B cell (primary cell): ENCODE measurements around the gene RIT2. TPM values are rescaled to one million over a fixed set of nuclear protein-coding genes. Genes with fewer than 3 reads are reported as not detected.

Experiments
- ATAC-seq: fragments of 200-7000 bp; cut with Tn5 transposase; one replicate; pipeline ENCODE4 v1.10.0; 2021; ENCODE audit warnings: low read depth, mild to moderate bottlenecking, moderate number of reproducible peaks, moderate library complexity
- CTCF ChIA-PET: fragments of 350-600 bp; sonication (Branson Sonifier 250); formaldehyde crosslinking; loops from one replicate; lab custom pipeline; 2021; ENCODE audit warnings: antibody characterized with exemption, inconsistent platforms; lab: Charles Lee
- POLR2A ChIA-PET: fragments of 350-600 bp; sonication (Branson Sonifier 250); formaldehyde crosslinking; loops from one replicate; lab custom pipeline; 2021; ENCODE audit warnings: antibody characterized with exemption; lab: Charles Lee
- DNase-seq: peaks from one replicate; pipeline ENCODE4 v3.0.0; 2013
- H2AFZ ChIP-seq: 2 replicates; pipeline ENCODE4 v1.6.1; 2012; ENCODE audit warnings: mild to moderate bottlenecking, low read depth, low read length; ENCODE audit not compliant: insufficient read depth, poor library complexity, severe bottlenecking
- H3K27ac ChIP-seq, 2 donors: 1 replicate in 1 of 2; 2 replicates in 1 of 2; pipeline ENCODE4 v1.5.1; 2012 to 2013; ENCODE audit warnings: low read length in 2 of 2, mild to moderate bottlenecking in 2 of 2, moderate library complexity in 1 of 2
- H3K27me3 ChIP-seq, 4 experiments: fragments of 200-600 bp in 1 of 4; sonication (generic) in 1 of 4; replicated peaks in 1 of 4; 1 replicate in 2 of 4; 2 replicates in 2 of 4; pipeline versions ENCODE4 v1.6.1 to v1.7.0; 2013 to 2016; ENCODE audit warnings: low read length in 3 of 4, mild to moderate bottlenecking in 2 of 4, mixed read lengths in 1 of 4, moderate library complexity in 1 of 4; ENCODE audit not compliant: insufficient read depth in 4 of 4, control insufficient read depth in 3 of 4; ENCODE audit errors: control extremely low read depth in 1 of 4
- H3K36me3 ChIP-seq, 2 experiments: replicated peaks in 1 of 2; 1 replicate in 1 of 2; 2 replicates in 1 of 2; pipeline versions ENCODE4 v1.6.1 to v1.7.1; 2013; ENCODE audit warnings: low read length in 1 of 2; ENCODE audit not compliant: insufficient read depth in 2 of 2, control insufficient read depth in 1 of 2; ENCODE audit errors: control extremely low read depth in 1 of 2, extremely low read depth in 1 of 2
- H3K4me1 ChIP-seq, 2 donors: fragments of 200-600 bp in 1 of 2; sonication (generic) in 1 of 2; 1 replicate in 1 of 2; 2 replicates in 1 of 2; pipeline versions ENCODE4 v1.5.1 to v1.6.1; 2013 to 2017; ENCODE audit warnings: low read length in 2 of 2; ENCODE audit not compliant: control insufficient read depth in 2 of 2, insufficient read depth in 2 of 2
- H3K4me2 ChIP-seq: replicated peaks from 2 replicates; pipeline ENCODE3; 2012; ENCODE audit warnings: mild to moderate bottlenecking, low read depth, low read length; ENCODE audit not compliant: poor library complexity, severe bottlenecking
- H3K4me3 ChIP-seq, 5 experiments: fragments of 200-600 bp in 1 of 5; sonication (generic) in 1 of 5; 1 replicate in 3 of 5; 2 replicates in 2 of 5; pipeline versions ENCODE4 v1.5.1 to v1.7.0; 2011 to 2016; ENCODE audit warnings: low read length in 4 of 5, mild to moderate bottlenecking in 4 of 5, low read depth in 2 of 5, control low read depth in 1 of 5, moderate library complexity in 1 of 5; ENCODE audit not compliant: insufficient read depth in 1 of 5; ENCODE audit errors: control extremely low read depth in 1 of 5, extremely low read depth in 1 of 5
- H3K79me2 ChIP-seq: fragments of 200-600 bp; sonication (generic); one replicate; pipeline ENCODE4 v1.6.0; 2016; ENCODE audit warnings: low read length; ENCODE audit not compliant: control insufficient read depth, insufficient read depth
- H3K9ac ChIP-seq: fragments of 200-600 bp; sonication (generic); 2 replicates; pipeline ENCODE4 v1.6.1; 2017; ENCODE audit warnings: mild to moderate bottlenecking, low read length, moderate library complexity
- H3K9me3 ChIP-seq, 3 donors: one replicate each; pipeline versions ENCODE4 v1.6.1 to v1.7.1; 2013; ENCODE audit warnings: low read length in 2 of 3; ENCODE audit not compliant: control insufficient read depth in 2 of 3, insufficient read depth in 1 of 3; ENCODE audit errors: control extremely low read depth in 1 of 3
- H4K20me1 ChIP-seq: 2 replicates; pipeline ENCODE4 v1.6.0; 2012; ENCODE audit warnings: mild to moderate bottlenecking, low read length; ENCODE audit not compliant: insufficient read depth, control insufficient read depth, poor library complexity, severe bottlenecking
- H3K27ac Mint-ChIP-seq: one replicate; pipeline ENCODE4 v1.8.0; 2021; ENCODE audit warnings: mixed read lengths
- H3K27me3 Mint-ChIP-seq: one replicate; pipeline ENCODE4 v1.8.0; 2021; ENCODE audit warnings: mixed read lengths
- H3K4me1 Mint-ChIP-seq: one replicate; pipeline ENCODE4 v1.8.0; 2021; ENCODE audit warnings: mixed read lengths
- H3K4me3 Mint-ChIP-seq: one replicate; pipeline ENCODE4 v1.8.0; 2021; ENCODE audit warnings: mixed read lengths
- H3K9me3 Mint-ChIP-seq: one replicate; pipeline ENCODE4 v1.8.0; 2022; ENCODE audit warnings: mixed read lengths; ENCODE audit not compliant: insufficient read depth
- EZH2 ChIP-seq: IDR thresholded peaks from 2 replicates; pipeline ENCODE4 v1.6.1; 2012; ENCODE audit warnings: borderline replicate concordance, low read depth, mild to moderate bottlenecking, moderate library complexity, low read length; ENCODE audit not compliant: insufficient read depth, poor library complexity, severe bottlenecking
- WGBS: methylation state at CpG from one replicate; pipeline ENCODE4 v1.1.5; 2013; ENCODE audit warnings: missing lambda C conversion rate; ENCODE audit not compliant: insufficient coverage; 5-methylcytosine and 5-hydroxymethylcytosine counted together
- intact Hi-C: fragments of 100-400 bp; cut with micrococcal nuclease; formaldehyde crosslinking; loops from one replicate; pipeline ENCODE4 v1.10.0; 2022
- polyA plus RNA-seq: library from polyadenylated mRNA; depleted of rRNA; stranded (reverse); fragments of >200 nt; gene quantifications from 2 replicates; pipeline ENCODE4 v1.2.3, GENCODE V29; 2012
- total RNA-seq, 2 donors: library from RNA; stranded (reverse); fragments of 120-200 nt in 1 of 2; gene quantifications; 1 replicate in 1 of 2; 2 replicates in 1 of 2; pipeline versions ENCODE4 v1.2.3 to v1.2.4, GENCODE V29; 2013 to 2022
- TF ChIP-seq, protein P1 (sequence below): fragments of 200-600 bp; IDR thresholded peaks from one replicate; pipeline ENCODE4 v1.8.0; 2022; ENCODE audit warnings: antibody characterized with exemption, mild to moderate bottlenecking

Gene RIT2
- total and polyA plus RNA-seq, 2 donors (not counting 1 experiment from before 2014, with no cell fraction given) = not detected

DNA sequence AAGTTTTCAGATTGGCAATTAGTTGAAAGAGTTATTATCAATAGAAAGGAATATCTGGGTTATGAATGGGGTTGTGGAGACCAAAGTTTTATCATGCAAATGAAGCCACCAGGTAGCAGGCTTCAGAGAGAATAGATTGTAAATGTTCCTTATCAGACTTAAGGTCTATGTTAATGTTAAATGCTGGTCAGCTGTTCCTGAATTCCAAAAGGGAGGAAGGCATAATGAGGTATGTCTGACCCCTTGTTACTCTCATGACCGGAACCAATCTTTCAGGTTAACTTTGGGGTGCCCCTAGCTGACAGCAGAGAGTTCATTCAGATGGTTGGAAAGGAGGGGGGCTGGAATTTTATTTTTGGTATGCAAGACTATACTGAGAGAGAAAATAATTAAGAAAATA, 47.9 kb downstream of the RIT2 start:
- Histone ChIP-seq H3K4me1 (no peaks in the 10 kb centered on the region), H4K20me1 (no peaks in the 10 kb centered on the region), H3K27ac (no peak overlapping the region), H3K27me3 (no peaks in the 10 kb centered on the region), H3K4me2 (no peak overlapping the region), H3K9me3 (no peaks in the 10 kb centered on the region), H2AFZ (no peak overlapping the region), H3K9ac (no peak overlapping the region), H3K36me3 (no peaks in the 10 kb centered on the region), H3K79me2 (no peaks in the 10 kb centered on the region), H3K4me3 (no peak overlapping the region)
- no peak for DNase-seq
- intact Hi-C loops = no loop called here
- POLR2A ChIA-PET = no interaction called here
- H3K4me1 Mint-ChIP-seq = no peaks in the 10 kb centered on the region
- H3K9me3 Mint-ChIP-seq = no peaks in the 10 kb centered on the region
- H3K27ac Mint-ChIP-seq = no peak overlapping the region
- H3K4me3 Mint-ChIP-seq = no peak overlapping the region
- TF ChIP-seq EZH2 = no peak
- TF ChIP-seq, protein P1, sequence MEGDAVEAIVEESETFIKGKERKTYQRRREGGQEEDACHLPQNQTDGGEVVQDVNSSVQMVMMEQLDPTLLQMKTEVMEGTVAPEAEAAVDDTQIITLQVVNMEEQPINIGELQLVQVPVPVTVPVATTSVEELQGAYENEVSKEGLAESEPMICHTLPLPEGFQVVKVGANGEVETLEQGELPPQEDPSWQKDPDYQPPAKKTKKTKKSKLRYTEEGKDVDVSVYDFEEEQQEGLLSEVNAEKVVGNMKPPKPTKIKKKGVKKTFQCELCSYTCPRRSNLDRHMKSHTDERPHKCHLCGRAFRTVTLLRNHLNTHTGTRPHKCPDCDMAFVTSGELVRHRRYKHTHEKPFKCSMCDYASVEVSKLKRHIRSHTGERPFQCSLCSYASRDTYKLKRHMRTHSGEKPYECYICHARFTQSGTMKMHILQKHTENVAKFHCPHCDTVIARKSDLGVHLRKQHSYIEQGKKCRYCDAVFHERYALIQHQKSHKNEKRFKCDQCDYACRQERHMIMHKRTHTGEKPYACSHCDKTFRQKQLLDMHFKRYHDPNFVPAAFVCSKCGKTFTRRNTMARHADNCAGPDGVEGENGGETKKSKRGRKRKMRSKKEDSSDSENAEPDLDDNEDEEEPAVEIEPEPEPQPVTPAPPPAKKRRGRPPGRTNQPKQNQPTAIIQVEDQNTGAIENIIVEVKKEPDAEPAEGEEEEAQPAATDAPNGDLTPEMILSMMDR = no peak
- no peaks in the 10 kb centered on the region for H3K27me3 Mint-ChIP-seq
- WGBS = 100% methylated on average over 1 of the region's 1 CpG
- CTCF ChIA-PET = no interaction called here
- ATAC-seq = no peak

DNA sequence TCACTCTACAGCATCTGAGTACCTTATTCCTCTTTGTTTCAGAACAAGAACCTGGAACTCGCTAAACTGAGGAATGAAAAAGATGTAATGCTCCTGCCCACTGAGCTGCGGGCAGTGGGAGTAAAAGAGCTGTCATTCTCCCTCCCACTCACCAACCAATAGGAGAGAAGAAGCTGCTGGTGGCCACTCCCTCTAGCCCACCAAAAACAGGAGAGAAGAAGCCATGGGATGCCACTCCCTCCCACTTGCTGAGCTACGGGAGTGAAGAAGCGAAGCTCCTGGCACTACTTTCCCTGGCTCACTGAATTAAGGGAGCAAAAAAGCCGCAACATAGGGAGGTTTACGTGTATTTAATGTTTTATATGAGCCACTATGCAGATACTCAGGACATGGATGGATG, 53.7 kb downstream of the RIT2 start:
- Mint-ChIP-seq H3K4me3 (no peak overlapping the region), H3K27me3 (no peaks in the 10 kb centered on the region), H3K27ac (no peak overlapping the region), H3K9me3 (no peaks in the 10 kb centered on the region), H3K4me1 (no peaks in the 10 kb centered on the region)
- Histone ChIP-seq H3K9me3 (no peaks in the 10 kb centered on the region), H4K20me1 (no peaks in the 10 kb centered on the region), H3K4me1 (no peaks in the 10 kb centered on the region), H3K36me3 (no peaks in the 10 kb centered on the region), H2AFZ (no peak overlapping the region), H3K4me2 (no peak overlapping the region), H3K27me3 (no peaks in the 10 kb centered on the region), H3K79me2 (no peaks in the 10 kb centered on the region), H3K9ac (no peak overlapping the region), H3K27ac (no peak overlapping the region), H3K4me3 (no peak overlapping the region)
- CTCF ChIA-PET = no interaction called here
- WGBS = 100% methylated on average over 2 of the region's 6 CpGs
- ATAC-seq = no peak
- DNase-seq = no peak
- TF ChIP-seq EZH2 = no peak
- TF ChIP-seq, protein P1 = no peak
- intact Hi-C loops = no loop called here
- POLR2A ChIA-PET = no interaction called here
